H9 (cell line): ENCODE data around the gene PLXNB2. TPM values are rescaled to one million over a fixed set of nuclear protein-coding genes. Genes with fewer than 3 reads are reported as not detected.

Experiments used
- DNase-seq: peaks from one replicate; pipeline ENCODE4 v3.0.0-alpha.2; 2017
- H2AFZ ChIP-seq: one replicate; pipeline ENCODE4 v1.6.1; 2013; ENCODE audit warnings: mild to moderate bottlenecking, low read length, control low read depth, moderate library complexity
- H2AK5ac ChIP-seq: 2 replicates; pipeline ENCODE4 v1.6.1; 2013; ENCODE audit warnings: low read length, control low read depth, mixed read lengths; ENCODE audit not compliant: insufficient read length
- H2BK120ac ChIP-seq: one replicate; pipeline ENCODE4 v1.6.1; 2013; ENCODE audit warnings: low read depth, mild to moderate bottlenecking, low read length, control low read depth, inconsistent platforms; ENCODE audit not compliant: poor library complexity, severe bottlenecking
- H2BK12ac ChIP-seq: 2 replicates; pipeline ENCODE4 v1.6.1; 2013; ENCODE audit warnings: low read length, control low read depth, mixed read lengths, low read depth; ENCODE audit not compliant: insufficient read length
- H2BK15ac ChIP-seq: 2 replicates; pipeline ENCODE4 v1.6.1; 2013; ENCODE audit warnings: low read depth, low read length, control low read depth
- H2BK20ac ChIP-seq: one replicate; pipeline ENCODE4 v1.6.1; 2013; ENCODE audit warnings: low read depth, mild to moderate bottlenecking, low read length, control low read depth, inconsistent platforms; ENCODE audit not compliant: poor library complexity, severe bottlenecking
- H2BK5ac ChIP-seq: 2 replicates; pipeline ENCODE4 v1.6.1; 2013; ENCODE audit warnings: low read length, control low read depth, mixed read lengths; ENCODE audit not compliant: insufficient read length
- H3K14ac ChIP-seq: 2 replicates; pipeline ENCODE4 v1.6.1; 2013; ENCODE audit warnings: low read length, control low read depth; ENCODE audit not compliant: insufficient read depth
- H3K18ac ChIP-seq: 2 replicates; pipeline ENCODE4 v1.6.1; 2013; ENCODE audit warnings: low read depth, mild to moderate bottlenecking, mixed read lengths, low read length, control low read depth; ENCODE audit not compliant: insufficient read length
- H3K23ac ChIP-seq: 2 replicates; pipeline ENCODE4 v1.6.1; 2013; ENCODE audit warnings: low read length, control low read depth, mixed read lengths, low read depth; ENCODE audit not compliant: insufficient read length
- H3K23me2 ChIP-seq: 2 replicates; pipeline ENCODE4 v1.6.1; 2013; ENCODE audit warnings: low read depth, mild to moderate bottlenecking, mixed read lengths, low read length, control low read depth; ENCODE audit not compliant: insufficient read length, poor library complexity, severe bottlenecking
- H3K27ac ChIP-seq: 2 replicates; pipeline ENCODE4 v1.5.1; 2013; ENCODE audit warnings: low read length, control low read depth, mixed read lengths, low read depth; ENCODE audit not compliant: insufficient read length
- H3K27me3 ChIP-seq: 2 replicates; pipeline ENCODE4 v1.6.1; 2013; ENCODE audit warnings: low read length, control low read depth, inconsistent platforms; ENCODE audit not compliant: insufficient read depth
- H3K4ac ChIP-seq: 2 replicates; pipeline ENCODE4 v1.6.1; 2013; ENCODE audit warnings: low read depth, mild to moderate bottlenecking, control low read depth, inconsistent platforms, low read length, moderate library complexity
- H3K4me1 ChIP-seq: 2 replicates; pipeline ENCODE4 v1.6.1; 2013; ENCODE audit warnings: low read length, control low read depth, inconsistent platforms; ENCODE audit not compliant: insufficient read depth
- H3K4me2 ChIP-seq: 2 replicates; pipeline ENCODE4 v1.6.1; 2013; ENCODE audit warnings: low read length, control low read depth, mixed read lengths; ENCODE audit not compliant: insufficient read length, insufficient read depth
- H3K56ac ChIP-seq: 2 replicates; pipeline ENCODE4 v1.6.1; 2013; ENCODE audit warnings: low read depth, mild to moderate bottlenecking, mixed read lengths, low read length, control low read depth; ENCODE audit not compliant: insufficient read length
- H3K79me1 ChIP-seq: 2 replicates; pipeline ENCODE4 v1.6.1; 2013; ENCODE audit warnings: low read depth, mild to moderate bottlenecking, moderate library complexity, low read length, control low read depth, inconsistent platforms; ENCODE audit not compliant: insufficient read depth, poor library complexity, severe bottlenecking
- H3K79me2 ChIP-seq: 2 replicates; pipeline ENCODE4 v1.6.1; 2013; ENCODE audit warnings: low read length, control low read depth, inconsistent platforms; ENCODE audit not compliant: insufficient read depth
- H3K9ac ChIP-seq: 2 replicates; pipeline ENCODE4 v1.6.1; 2013; ENCODE audit warnings: low read length, control low read depth, mixed read lengths; ENCODE audit not compliant: insufficient read length; ENCODE audit errors: extremely low read depth
- H3K9me3 ChIP-seq: one replicate; pipeline ENCODE4 v1.6.1; 2013; ENCODE audit warnings: low read depth, low read length, inconsistent platforms; ENCODE audit not compliant: control insufficient read depth
- H3T11ph ChIP-seq: one replicate; pipeline ENCODE4 v1.6.1; 2013; ENCODE audit warnings: mild to moderate bottlenecking, low read length, control low read depth, inconsistent platforms
- H4K20me1 ChIP-seq: one replicate; pipeline ENCODE4 v1.6.1; 2013; ENCODE audit not compliant: control insufficient read depth, insufficient read length, insufficient read depth
- H4K5ac ChIP-seq: 2 replicates; pipeline ENCODE4 v1.6.1; 2013; ENCODE audit warnings: low read depth, mild to moderate bottlenecking, mixed read lengths, low read length, control low read depth; ENCODE audit not compliant: insufficient read length
- H4K8ac ChIP-seq: replicated peaks from 2 replicates; pipeline ENCODE4 v1.6.1; 2013; ENCODE audit warnings: low read length, control low read depth, mixed read lengths, low read depth; ENCODE audit not compliant: insufficient read length
- H4K91ac ChIP-seq: 2 replicates; pipeline ENCODE4 v1.6.1; 2013; ENCODE audit warnings: low read depth, mild to moderate bottlenecking, moderate library complexity, mixed read lengths, low read length, control low read depth; ENCODE audit not compliant: insufficient read length
- H3K27ac Mint-ChIP-seq, 3 experiments: 2 replicates in 2 of 3; 3 replicates in 1 of 3; pipeline ENCODE4 v1.8.0; 2020 to 2021; ENCODE audit warnings: mixed read lengths in 3 of 3, mild to moderate bottlenecking in 1 of 3, moderate library complexity in 1 of 3
- H3K27me3 Mint-ChIP-seq: 2 replicates; pipeline ENCODE4 v1.8.0; 2021; ENCODE audit warnings: low read depth, mild to moderate bottlenecking, moderate library complexity, mixed read lengths
- H3K36me3 Mint-ChIP-seq, 3 experiments: 2 replicates in 2 of 3; 3 replicates in 1 of 3; pipeline ENCODE4 v1.8.0; 2020 to 2021; ENCODE audit warnings: low read depth in 3 of 3, mixed read lengths in 3 of 3; ENCODE audit not compliant: insufficient read depth in 1 of 3
- H3K4me1 Mint-ChIP-seq, 2 experiments: 2 replicates each; pipeline ENCODE4 v1.8.0; 2020; ENCODE audit warnings: mixed read lengths in 2 of 2
- H3K4me3 Mint-ChIP-seq, 2 experiments: 2 replicates in 1 of 2; 3 replicates in 1 of 2; pipeline ENCODE4 v1.8.0; 2020 to 2021; ENCODE audit warnings: mild to moderate bottlenecking in 2 of 2, mixed read lengths in 2 of 2, moderate library complexity in 1 of 2
- H3K9me3 Mint-ChIP-seq, 2 experiments: 2 replicates in 1 of 2; 3 replicates in 1 of 2; pipeline ENCODE4 v1.8.0; 2020; ENCODE audit warnings: mild to moderate bottlenecking in 2 of 2, mixed read lengths in 2 of 2, moderate library complexity in 1 of 2
- WGBS: extraction: QIAGEN DNeasy Blood & Tissue Kit; methylation state at CpG from one replicate; pipeline ENCODE4 v1.1.7; 2013; ENCODE audit warnings: missing lambda C conversion rate, low lambda C conversion rate, mixed read lengths; ENCODE audit not compliant: insufficient read length; ENCODE audit errors: extremely low coverage; 5-methylcytosine and 5-hydroxymethylcytosine counted together
- total RNA-seq: library from RNA; stranded (reverse); gene quantifications from 2 replicates; pipeline ENCODE4 v1.2.1, GENCODE V29; 2021
- TF ChIP-seq, protein P1 (sequence below): fragments of 200-600 bp; sonication (generic); conservative IDR thresholded peaks from 3 replicates; pipeline ENCODE4 v1.8.0; 2021; ENCODE audit warnings: antibody characterized with exemption, mild to moderate bottlenecking

Gene PLXNB2
- total RNA-seq, 1 experiment from 2014 or later, result 87.6 TPM

DNA sequence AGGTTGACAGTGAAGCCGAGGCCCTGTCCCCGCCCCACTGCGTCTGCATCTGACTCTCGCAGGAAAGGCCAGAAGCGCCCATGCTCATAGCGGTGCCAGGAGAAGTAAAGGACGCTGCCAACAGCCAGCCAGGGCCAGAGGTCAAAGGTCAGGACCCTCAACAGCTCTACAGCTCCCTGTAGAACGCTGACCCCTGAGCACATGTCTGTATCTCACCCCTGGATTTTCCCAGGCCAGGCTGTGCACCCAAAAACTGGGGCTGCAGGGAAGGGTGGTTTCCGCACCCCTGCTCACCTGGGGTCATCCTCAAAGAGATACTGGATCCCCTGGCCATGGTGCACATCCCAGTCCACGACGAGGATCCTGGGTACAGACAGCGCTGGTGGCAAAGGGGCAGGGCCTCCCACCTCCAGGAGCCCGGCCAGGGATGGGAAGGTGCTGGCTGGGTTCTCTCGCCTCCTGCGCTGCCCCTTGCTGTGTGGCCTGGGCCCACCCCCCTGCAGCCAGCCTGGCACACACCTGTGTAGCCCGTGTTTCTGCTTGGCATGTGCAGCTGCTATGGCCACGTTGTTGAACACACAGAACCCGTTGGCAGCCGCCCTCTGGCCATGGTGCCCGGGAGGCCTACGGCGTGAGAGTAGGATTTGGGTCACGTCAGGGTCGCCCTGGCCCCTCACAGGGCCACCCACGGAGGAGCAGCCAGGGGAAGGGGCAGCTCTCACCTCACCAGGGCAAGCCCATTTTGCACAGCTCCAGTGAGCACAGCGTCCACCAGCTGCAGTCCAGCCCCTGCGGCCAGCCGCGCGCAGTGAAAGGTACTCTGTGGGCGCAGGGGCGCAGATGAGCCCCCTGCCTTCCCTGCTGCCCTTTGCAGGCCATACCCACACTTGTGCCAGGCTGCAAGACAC is 57.9 kb downstream of the PLXNB2 start:
- Histone ChIP-seq H3K9me3 (no peaks in the 10 kb centered on the region), H3K4ac (no peak overlapping the region), H3T11ph (no peak overlapping the region), H3K4me1 (no peaks in the 10 kb centered on the region), H2AK5ac (no peak overlapping the region), H3K79me1 (no peaks in the 10 kb centered on the region), H4K20me1 (no peaks in the 10 kb centered on the region), H4K8ac (no peak overlapping the region), H2BK20ac (no peak overlapping the region), H3K79me2 (no peaks in the 10 kb centered on the region), H3K18ac (no peak overlapping the region), H4K5ac (no peak overlapping the region), H3K4me2 (no peak overlapping the region), H3K23me2 (peaks cover 24% of the 10 kb centered on the region), H3K14ac (no peak overlapping the region), H2BK15ac (no peak overlapping the region), H2BK120ac (no peak overlapping the region), H2AFZ (no peak overlapping the region), H3K27ac (no peak overlapping the region), H2BK12ac (no peak overlapping the region), H4K91ac (no peak overlapping the region), H3K56ac (no peak overlapping the region), H2BK5ac (no peak overlapping the region), H3K23ac (no peak overlapping the region), H3K27me3 (no peaks in the 10 kb centered on the region), H3K9ac (no peak overlapping the region)
- Mint-ChIP-seq H3K27ac (no peak overlapping the region), H3K36me3 (peaks cover 0 to 16% (median 5%) of the 10 kb centered on the region in 3 experiments; a peak in 3 of 7 replicates), H3K4me3 (peak overlapping the region; percentile 73 to 85; a peak in 4 of 5 replicates), H3K27me3 (no peaks in the 10 kb centered on the region; the same call in 1 of the 2 replicates), H3K9me3 (no peaks in the 10 kb centered on the region; a peak in 1 of 5 replicates), H3K4me1 (peaks cover 6 to 20% of the 10 kb centered on the region in 2 experiments)
- TF ChIP-seq, protein P1, sequence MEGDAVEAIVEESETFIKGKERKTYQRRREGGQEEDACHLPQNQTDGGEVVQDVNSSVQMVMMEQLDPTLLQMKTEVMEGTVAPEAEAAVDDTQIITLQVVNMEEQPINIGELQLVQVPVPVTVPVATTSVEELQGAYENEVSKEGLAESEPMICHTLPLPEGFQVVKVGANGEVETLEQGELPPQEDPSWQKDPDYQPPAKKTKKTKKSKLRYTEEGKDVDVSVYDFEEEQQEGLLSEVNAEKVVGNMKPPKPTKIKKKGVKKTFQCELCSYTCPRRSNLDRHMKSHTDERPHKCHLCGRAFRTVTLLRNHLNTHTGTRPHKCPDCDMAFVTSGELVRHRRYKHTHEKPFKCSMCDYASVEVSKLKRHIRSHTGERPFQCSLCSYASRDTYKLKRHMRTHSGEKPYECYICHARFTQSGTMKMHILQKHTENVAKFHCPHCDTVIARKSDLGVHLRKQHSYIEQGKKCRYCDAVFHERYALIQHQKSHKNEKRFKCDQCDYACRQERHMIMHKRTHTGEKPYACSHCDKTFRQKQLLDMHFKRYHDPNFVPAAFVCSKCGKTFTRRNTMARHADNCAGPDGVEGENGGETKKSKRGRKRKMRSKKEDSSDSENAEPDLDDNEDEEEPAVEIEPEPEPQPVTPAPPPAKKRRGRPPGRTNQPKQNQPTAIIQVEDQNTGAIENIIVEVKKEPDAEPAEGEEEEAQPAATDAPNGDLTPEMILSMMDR, result no peak
- WGBS, result no CpG with 5 or more reads among the region's 32 CpGs
- DNase-seq, result no peak
